ENCODE results near the gene STK11IP. TPM values are rescaled to one million over a fixed set of nuclear protein-coding genes. Genes with fewer than 3 reads are reported as not detected.

STK11IP gene
- total and polyA plus RNA-seq, 2 of the 13 experiments (the other 11 are each of a cell fraction or from before 2014, with no cell fraction given) = 12.8 to 24.0 TPM

DNA sequence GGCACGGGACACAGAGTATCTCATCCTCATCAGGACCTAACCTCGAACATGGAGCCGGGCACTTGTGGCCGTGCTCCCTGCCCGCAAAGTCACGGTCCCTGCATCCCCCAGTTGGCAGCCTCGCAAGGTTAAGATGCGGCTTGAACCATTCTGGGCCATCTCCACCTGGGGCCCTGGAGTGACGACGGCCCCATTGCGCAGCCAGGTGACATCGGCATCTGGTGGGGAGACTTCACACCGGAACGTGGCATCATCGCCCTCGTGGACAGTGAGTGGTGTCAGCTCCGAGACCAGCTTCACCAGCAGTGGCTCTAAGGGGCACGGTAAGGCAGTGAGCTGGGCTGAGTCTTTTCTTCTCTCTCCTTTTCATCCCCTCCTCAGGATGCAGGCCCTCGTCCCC, 41.2 kb upstream of the STK11IP start:
- Histone ChIP-seq H3K4me3 (replicated peaks in 1 of 3; ENCODE audit: insufficient read depth in 1 of 3, low read depth in 2 of 3, low read length in 3 of 3) (no peak overlapping the region), H3K4me2 (ENCODE audit: low read depth, low read length) (no peak overlapping the region), H3K79me2 (ENCODE audit: insufficient read depth, low read length) (no peaks in the 10 kb centered on the region), H3K27me3 (ENCODE audit: control insufficient read depth in 1 of 2, insufficient read depth in 2 of 2, low read length in 2 of 2) (no peaks in the 10 kb centered on the region), H4K20me1 (ENCODE audit: insufficient read depth, low read length) (no peaks in the 10 kb centered on the region), H3K4me1 (ENCODE audit: insufficient read depth, low read length) (peaks cover 31% of the 10 kb centered on the region), H3K36me3 (replicated peaks in 1 of 2; ENCODE audit: control insufficient read depth in 1 of 2, insufficient read depth in 2 of 2, low read length in 2 of 2) (no peaks in the 10 kb centered on the region), H2AFZ (ENCODE audit: low read length) (no peak overlapping the region), H3K27ac (ENCODE audit: extremely low read length, insufficient read depth, low read length) (no peak overlapping the region), H3K9me3 (ENCODE audit: low read length) (no peaks in the 10 kb centered on the region), H3K9ac (ENCODE audit: insufficient read depth, low read depth, low read length) (no peak overlapping the region)
- no TSS peak for BruUV-seq (replicated peaks)
- in situ Hi-C loops (cut with HindIII; ENCODE audit: extremely low pct_ligation_motif_present, low pct_unique_long_range_greater_than_20kb) (no loop called here), intact Hi-C loops (cut with micrococcal nuclease; ENCODE audit: unreplicated experiment) (no loop called here)
- no peak for TF ChIP-seq ZNF143 (CRISPR knock-in tag; IDR thresholded peaks at IDR 0.05)
- TF ChIP-seq SP4 (CRISPR knock-in tag; IDR thresholded peaks at IDR 0.05) = 0 out of 2 replicates have a peak, but pooled peaks have one; percentile 30
- ChIA-PET CTCF (ENCODE audit: low intra/inter-chr PET ratio, low total read pairs) (no interaction called here), POLR2A (no interaction called here)
- FAIRE-seq (no peak), DNase-seq (ENCODE audit: low spot score) (no peak), ATAC-seq (no peak)
- WGBS (ENCODE audit: low lambda C conversion rate) = 87% methylated on average over 19 of the region's 19 CpGs

GRCh38 chr2:219557320-219557719, 40.3 kb upstream of the STK11IP start:
- Histone ChIP-seq H3K4me1 (ENCODE audit: insufficient read depth, low read length) (peaks cover 35% of the 10 kb centered on the region), H3K9me3 (ENCODE audit: low read length) (no peaks in the 10 kb centered on the region), H3K36me3 (replicated peaks in 1 of 2; ENCODE audit: control insufficient read depth in 1 of 2, insufficient read depth in 2 of 2, low read length in 2 of 2) (no peaks in the 10 kb centered on the region; a peak in 1 of 5 replicates), H3K27ac (ENCODE audit: extremely low read length, insufficient read depth, low read length) (no peak overlapping the region), H3K4me2 (ENCODE audit: low read depth, low read length) (no peak overlapping the region), H3K79me2 (ENCODE audit: insufficient read depth, low read length) (no peaks in the 10 kb centered on the region), H2AFZ (ENCODE audit: low read length) (no peak overlapping the region), H4K20me1 (ENCODE audit: insufficient read depth, low read length) (no peaks in the 10 kb centered on the region), H3K4me3 (replicated peaks in 1 of 3; ENCODE audit: insufficient read depth in 1 of 3, low read depth in 2 of 3, low read length in 3 of 3) (no peak overlapping the region), H3K27me3 (ENCODE audit: control insufficient read depth in 1 of 2, insufficient read depth in 2 of 2, low read length in 2 of 2) (no peaks in the 10 kb centered on the region), H3K9ac (ENCODE audit: insufficient read depth, low read depth, low read length) (no peak overlapping the region)
- in situ Hi-C loops (cut with HindIII; ENCODE audit: extremely low pct_ligation_motif_present, low pct_unique_long_range_greater_than_20kb) (no loop called here), intact Hi-C loops (cut with micrococcal nuclease; ENCODE audit: unreplicated experiment) (no loop called here)
- no peak for FAIRE-seq
- no peak for DNase-seq (ENCODE audit: low spot score)
- ChIA-PET POLR2A (no interaction called here), CTCF (ENCODE audit: low intra/inter-chr PET ratio, low total read pairs) (no interaction called here)
- no peak for TF ChIP-seq RFXAP (CRISPR knock-in tag; IDR thresholded peaks at IDR 0.05; ENCODE audit: borderline replicate concordance)
- no peak for TF ChIP-seq RORA (CRISPR knock-in tag; IDR thresholded peaks at IDR 0.05)
- TF ChIP-seq GABPB1 (CRISPR knock-in tag; IDR thresholded peaks at IDR 0.05) = 0 out of 2 replicates have a peak, but pooled peaks have one; percentile 0
- TF ChIP-seq ZNF333 (CRISPR knock-in tag; IDR thresholded peaks at IDR 0.05; ENCODE audit: borderline replicate concordance) = no peak
- no peak for TF ChIP-seq FOXA3 (CRISPR knock-in tag; IDR thresholded peaks at IDR 0.05)
- no peak for TF ChIP-seq ESRRA (CRISPR knock-in tag; IDR thresholded peaks at IDR 0.05; ENCODE audit: low read depth)
- TF ChIP-seq, protein P1, sequence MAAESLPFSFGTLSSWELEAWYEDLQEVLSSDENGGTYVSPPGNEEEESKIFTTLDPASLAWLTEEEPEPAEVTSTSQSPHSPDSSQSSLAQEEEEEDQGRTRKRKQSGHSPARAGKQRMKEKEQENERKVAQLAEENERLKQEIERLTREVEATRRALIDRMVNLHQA (CRISPR knock-in tag; IDR thresholded peaks at IDR 0.05) = no peak
- no TSS peak for BruUV-seq (replicated peaks)
- 87% methylated on average over 13 of the region's 21 CpGs for WGBS (ENCODE audit: low lambda C conversion rate)
- ATAC-seq = no peak

Measured in HepG2 (cell line).